WERI-Rb-1 (cell line): ENCODE results near the gene COPZ1.

Experiments
- DNase-seq: peaks from one replicate; pipeline ENCODE4 v3.0.0-alpha.2; 2020
- H3K27ac ChIP-seq: fragments of 250-450 bp; sonication (Bioruptor Pico); 2 replicates; pipeline ENCODE4 v1.5.1; 2020; ENCODE audit warnings: mild to moderate bottlenecking, moderate library complexity
- H3K27me3 ChIP-seq: fragments of 250-450 bp; sonication (Bioruptor Pico); 2 replicates; pipeline ENCODE4 v1.5.1; 2021; ENCODE audit warnings: mild to moderate bottlenecking, low read depth, moderate library complexity; ENCODE audit not compliant: insufficient read depth, severe bottlenecking
- H3K36me3 ChIP-seq: fragments of 250-450 bp; sonication (Bioruptor Pico); 2 replicates; pipeline ENCODE4 v1.5.1; 2020; ENCODE audit warnings: mild to moderate bottlenecking, moderate library complexity
- H3K4me3 ChIP-seq: 2 replicates; pipeline ENCODE4 v1.5.1; 2011; ENCODE audit warnings: low read depth, mild to moderate bottlenecking, control low read depth, low read length
- H3K9me3 ChIP-seq: fragments of 250-450 bp; sonication (Bioruptor Pico); 2 replicates; pipeline ENCODE4 v1.5.1; 2021; ENCODE audit warnings: mild to moderate bottlenecking, moderate library complexity; ENCODE audit not compliant: severe bottlenecking
- CTCF ChIP-seq: IDR thresholded peaks from 2 replicates; pipeline ENCODE4 v1.5.1; 2011; ENCODE audit warnings: low read depth, mild to moderate bottlenecking, control low read depth, inconsistent platforms, low read length

Gene COPZ1

GRCh38 chr12:54286042-54287030, 38.6 kb upstream of the COPZ1 start:
- Histone ChIP-seq H3K27me3 (no peaks in the 10 kb centered on the region), H3K4me3 (no peak overlapping the region), H3K27ac (peak overlapping the region; percentile 45), H3K9me3 (no peaks in the 10 kb centered on the region), H3K36me3 (peaks cover 69% of the 10 kb centered on the region)
- DNase-seq, result no peak
- TF ChIP-seq CTCF, result no peak

- H3K36me3 ChIP-seq, result peaks cover 57% of the 10 kb centered on the region
- H3K4me3 ChIP-seq, result no peak overlapping the region
- no peaks in the 10 kb centered on the region for H3K27me3 ChIP-seq
- no peak for TF ChIP-seq CTCF
- no peak for DNase-seq
- H3K9me3 ChIP-seq, result no peaks in the 10 kb centered on the region
- peak overlapping the region; percentile 45 for H3K27ac ChIP-seq
Measured at GRCh38 chr12:54287261-54288157, 37.4 kb upstream of the COPZ1 start.

- H3K27ac ChIP-seq, result no peak overlapping the region
Measured at GRCh38 chr12:54292083-54292930, 32.6 kb upstream of the COPZ1 start.

GRCh38 chr12:54292931-54293241, 32.0 kb upstream of the COPZ1 start:
- no peak for TF ChIP-seq CTCF
- Histone ChIP-seq H3K4me3 (no peak overlapping the region), H3K27me3 (no peaks in the 10 kb centered on the region), H3K27ac (no peak overlapping the region), H3K36me3 (peaks cover 8% of the 10 kb centered on the region), H3K9me3 (no peaks in the 10 kb centered on the region)
- no peak for DNase-seq

More at GRCh38 chr12:54292083-54292930, 32.6 kb upstream of the COPZ1 start:
- no peak overlapping the region for H3K4me3 ChIP-seq
- DNase-seq, result no peak
- H3K9me3 ChIP-seq, result no peaks in the 10 kb centered on the region
- peaks cover 14% of the 10 kb centered on the region for H3K36me3 ChIP-seq
- no peaks in the 10 kb centered on the region for H3K27me3 ChIP-seq
- no peak for TF ChIP-seq CTCF

- H3K27me3 ChIP-seq, result no peaks in the 10 kb centered on the region
- no peak overlapping the region for H3K4me3 ChIP-seq
- no peaks in the 10 kb centered on the region for H3K9me3 ChIP-seq
- TF ChIP-seq CTCF, result peak; percentile 85
- DNase-seq, result peak; percentile 65
- H3K27ac ChIP-seq, result no peak overlapping the region
- no peaks in the 10 kb centered on the region for H3K36me3 ChIP-seq
Measured at GRCh38 chr12:54294152-54294952, 30.6 kb upstream of the COPZ1 start.
